GM23248 (cell line): ENCODE measurements around the gene TRIM37. TPM values are rescaled to one million over a fixed set of nuclear protein-coding genes. Genes with fewer than 3 reads are reported as not detected.

Experiments
- DNase-seq: peaks from one replicate; pipeline ENCODE4 v3.0.0-alpha.2; 2015
- H2AFZ ChIP-seq: fragments of 200-600 bp; sonication (generic); 2 replicates; pipeline ENCODE4 v1.6.1; 2016; ENCODE audit warnings: antibody characterized with exemption
- H3F3A ChIP-seq: fragments of 200-600 bp; sonication (generic); 2 replicates; pipeline ENCODE4 v1.6.1; 2016; ENCODE audit warnings: mild to moderate bottlenecking, antibody characterized with exemption, mixed run types; ENCODE audit not compliant: insufficient read depth
- H3K27ac ChIP-seq: fragments of 200-600 bp; sonication (generic); 2 replicates; pipeline ENCODE4 v1.5.1; 2016; ENCODE audit warnings: mild to moderate bottlenecking
- H3K27me3 ChIP-seq: fragments of 200-600 bp; sonication (generic); replicated peaks from 2 replicates; pipeline ENCODE4 v1.6.1; 2016; ENCODE audit warnings: mild to moderate bottlenecking; ENCODE audit not compliant: insufficient read depth
- H3K36me3 ChIP-seq: fragments of 200-600 bp; sonication (generic); 2 replicates; pipeline ENCODE4 v1.6.1; 2016; ENCODE audit warnings: low read depth, mild to moderate bottlenecking
- H3K4me1 ChIP-seq: fragments of 200-600 bp; sonication (generic); 2 replicates; pipeline ENCODE4 v1.6.1; 2016; ENCODE audit warnings: mild to moderate bottlenecking; ENCODE audit not compliant: insufficient read depth
- H3K4me2 ChIP-seq: fragments of 200-600 bp; sonication (generic); one replicate; pipeline ENCODE4 v1.6.1; 2016; ENCODE audit warnings: mild to moderate bottlenecking; ENCODE audit not compliant: unreplicated experiment
- H3K4me3 ChIP-seq: fragments of 200-600 bp; sonication (generic); 2 replicates; pipeline ENCODE4 v1.5.1; 2016; ENCODE audit warnings: mild to moderate bottlenecking
- H3K79me2 ChIP-seq: fragments of 200-600 bp; sonication (generic); 2 replicates; pipeline ENCODE4 v1.6.1; 2016; ENCODE audit warnings: mild to moderate bottlenecking; ENCODE audit not compliant: insufficient read depth
- H3K9ac ChIP-seq: fragments of 200-600 bp; sonication (generic); 2 replicates; pipeline ENCODE4 v1.6.1; 2016; ENCODE audit warnings: mild to moderate bottlenecking
- H3K9me2 ChIP-seq: fragments of 200-600 bp; sonication (generic); 2 replicates; pipeline ENCODE4 v1.6.1; 2016; ENCODE audit warnings: mixed run types, mild to moderate bottlenecking, moderate library complexity; ENCODE audit not compliant: insufficient read depth
- H3K9me3 ChIP-seq: fragments of 200-600 bp; sonication (generic); one replicate; pipeline ENCODE4 v1.6.1; 2017; ENCODE audit warnings: low read depth
- H4K20me1 ChIP-seq: fragments of 200-600 bp; sonication (generic); 2 replicates; pipeline ENCODE4 v1.6.0; 2016; ENCODE audit not compliant: insufficient read depth
- EZH2 ChIP-seq: fragments of 200-600 bp; sonication (generic); IDR thresholded peaks from 2 replicates; pipeline ENCODE4 v1.6.1; 2018; ENCODE audit warnings: antibody characterized with exemption, mild to moderate bottlenecking; ENCODE audit not compliant: insufficient read depth, poor library complexity, severe bottlenecking
- EZH2phosphoT487 ChIP-seq: fragments of 200-600 bp; sonication (generic); IDR thresholded peaks from 2 replicates; pipeline ENCODE4 v1.6.1; 2018; ENCODE audit warnings: antibody characterized with exemption, moderate library complexity, mild to moderate bottlenecking, low read depth; ENCODE audit not compliant: insufficient read depth
- WGBS, 2 experiments: methylation state at CpG; one replicate each; pipeline ENCODE4 v1.1.6; 2015 to 2017; ENCODE audit warnings: low lambda C conversion rate in 2 of 2, low coverage in 1 of 2; ENCODE audit errors: missing lambda C conversion rate in 2 of 2; 5-methylcytosine and 5-hydroxymethylcytosine counted together
- in situ Hi-C: fragments of 300-500 bp; cut with MboI; formaldehyde crosslinking; loops from 2 replicates; pipeline ENCODE4 v1.15.0; 2020
- polyA plus RNA-seq: library from polyadenylated mRNA; unstranded; fragments of >200 nt; fragmentation: Nextera tagmentation; extraction: Ambion mirVana; gene quantifications from 2 replicates; pipeline ENCODE4 v1.2.1, GENCODE V29; 2016
- total RNA-seq: library from RNA; depleted of rRNA; stranded (reverse); fragments of >200 nt; shearing (Covaris generic); gene quantifications from 2 replicates; pipeline ENCODE4 v1.2.3, GENCODE V29; 2014

Gene TRIM37
- total and polyA plus RNA-seq, 2 experiments from 2014 or later = 17.1 to 23.7 TPM

GRCh38 chr17:59108400-59109102 lies 1.9 kb upstream of the TRIM37 start:
- peaks cover 8% of the 10 kb centered on the region for H3K4me1 ChIP-seq
- H3K4me2 ChIP-seq = no peak overlapping the region
- TF ChIP-seq EZH2 (no peak), EZH2phosphoT487 (no peak)
- in situ Hi-C loops = no loop called here
- H3K27me3 ChIP-seq = no peaks in the 10 kb centered on the region
- no peaks in the 10 kb centered on the region; the same call in 1 of the 2 replicates for H3K36me3 ChIP-seq
- H3K9me3 ChIP-seq = no peaks in the 10 kb centered on the region
- WGBS, 2 experiments = 88 to 92% methylated on average over 7 of the region's 7 CpGs
- peaks cover 6% of the 10 kb centered on the region; the same call in 1 of the 2 replicates for H3F3A ChIP-seq
- H3K9ac ChIP-seq = no peak overlapping the region
- H4K20me1 ChIP-seq = no peaks in the 10 kb centered on the region
- no peak overlapping the region for H2AFZ ChIP-seq
- H3K9me2 ChIP-seq = no peaks in the 10 kb centered on the region
- DNase-seq = no peak
- H3K4me3 ChIP-seq = no peak overlapping the region
- H3K79me2 ChIP-seq = peaks cover 30% of the 10 kb centered on the region
- no peak overlapping the region for H3K27ac ChIP-seq

- peak overlapping the region; percentile 88 for H3K4me3 ChIP-seq
- peaks cover 8% of the 10 kb centered on the region for H3K4me1 ChIP-seq
- no peaks in the 10 kb centered on the region; the same call in 1 of the 2 replicates for H3K36me3 ChIP-seq
- peak overlapping the region; percentile 92 for H3K9ac ChIP-seq
- H3K27me3 ChIP-seq = no peaks in the 10 kb centered on the region
- in situ Hi-C loops = no loop called here
- peak overlapping the region; percentile 93 for H3K4me2 ChIP-seq
- H3K27ac ChIP-seq = peak overlapping the region; percentile 71
- H3K79me2 ChIP-seq = peaks cover 35% of the 10 kb centered on the region
- TF ChIP-seq EZH2phosphoT487 (no peak), EZH2 (no peak)
- DNase-seq = no peak
- H3K9me3 ChIP-seq = no peaks in the 10 kb centered on the region
- 1 to 2% methylated on average over 10 of the region's 10 CpGs for WGBS, 2 experiments
- H3F3A ChIP-seq = peaks cover 6% of the 10 kb centered on the region; the same call in 1 of the 2 replicates
- no peaks in the 10 kb centered on the region for H3K9me2 ChIP-seq
- no peaks in the 10 kb centered on the region for H4K20me1 ChIP-seq
- H2AFZ ChIP-seq = peak overlapping the region; percentile 92
Observed at GRCh38 chr17:59107306-59107670, 608 bp upstream of the TRIM37 start.

- Histone ChIP-seq H3K4me2 (peak overlapping the region; percentile 94), H3K27me3 (no peaks in the 10 kb centered on the region), H3K27ac (peak overlapping the region; percentile 88), H3K4me3 (peak overlapping the region; percentile 88), H2AFZ (peak overlapping the region; percentile 83), H3K79me2 (peaks cover 46% of the 10 kb centered on the region), H3K9me2 (no peaks in the 10 kb centered on the region), H3K36me3 (peaks cover 4% of the 10 kb centered on the region; the same call in 1 of the 2 replicates), H4K20me1 (no peaks in the 10 kb centered on the region), H3K9ac (peak overlapping the region; percentile 92), H3K9me3 (no peaks in the 10 kb centered on the region), H3F3A (peaks cover 6% of the 10 kb centered on the region; the same call in 1 of the 2 replicates), H3K4me1 (peaks cover 8% of the 10 kb centered on the region)
- peak; percentile 73 for DNase-seq
- TF ChIP-seq EZH2phosphoT487 (no peak), EZH2 (no peak)
- in situ Hi-C loops = no loop called here
- 0 to 1% methylated on average over 12 to 16 of the region's 18 CpGs for WGBS, 2 experiments
Observed at GRCh38 chr17:59105852-59106462, 723 bp downstream of the TRIM37 start.

- Histone ChIP-seq H3K79me2 (peaks cover 87% of the 10 kb centered on the region), H3K9ac (no peak overlapping the region), H3K27ac (no peak overlapping the region), H3K9me3 (no peaks in the 10 kb centered on the region), H3K9me2 (no peaks in the 10 kb centered on the region), H3K4me1 (peaks cover 8% of the 10 kb centered on the region), H3F3A (peaks cover 6% of the 10 kb centered on the region; the same call in 1 of the 2 replicates), H4K20me1 (no peaks in the 10 kb centered on the region), H3K27me3 (no peaks in the 10 kb centered on the region), H3K4me3 (no peak overlapping the region), H3K36me3 (0 out of 2 replicates have a peak, but pooled peaks cover 8% of the 10 kb centered on the region), H2AFZ (no peak overlapping the region), H3K4me2 (no peak overlapping the region)
- WGBS, 2 experiments = 92 to 95% methylated on average over 1 of the region's 1 CpG
- in situ Hi-C loops = no loop called here
- no peak for DNase-seq
- TF ChIP-seq EZH2phosphoT487 = no peak
- TF ChIP-seq EZH2 = no peak
Observed at GRCh38 chr17:59101178-59101577, 5.5 kb downstream of the TRIM37 start.
